Bronchial epithelial cell (primary cell): ENCODE data around the gene GLRA2. TPM values are rescaled to one million over a fixed set of nuclear protein-coding genes. Genes with fewer than 3 reads are reported as not detected.
"Not testable (repeated sequence)": the region's sequence is repeated elsewhere in the genome, so short reads cannot be mapped to it uniquely, and the experiment has no call there.

Experiments used
- DNase-seq: peaks from one replicate; pipeline ENCODE4 v3.0.0-alpha.2; 2010; ENCODE audit warnings: low read depth
- FAIRE-seq: peaks from 2 replicates; lab custom pipeline; 2011; peaks lifted over from hg19 to GRCh38; lab: Jason Lieb, UNC
- H3K27me3 ChIP-seq: 2 replicates; pipeline ENCODE4 v1.5.1; 2011; ENCODE audit warnings: low read length; ENCODE audit not compliant: control insufficient read depth, insufficient read depth
- H3K36me3 ChIP-seq: 2 replicates; pipeline ENCODE4 v1.5.1; 2011; ENCODE audit warnings: low read length; ENCODE audit not compliant: control insufficient read depth, insufficient read depth
- H3K4me3 ChIP-seq: 2 replicates; pipeline ENCODE4 v1.5.1; 2011; ENCODE audit warnings: mild to moderate bottlenecking, low read depth, low read length, control low read depth
- total RNA-seq: library from RNA; depleted of rRNA; stranded (reverse); fragments of >200 nt; gene quantifications from 2 replicates; pipeline ENCODE4 v1.2.1, GENCODE V29; 2014
- TF ChIP-seq, protein P1 (sequence below): IDR thresholded peaks from 2 replicates; pipeline ENCODE4 v1.5.1; 2011; ENCODE audit warnings: mild to moderate bottlenecking, moderate library complexity, low read length, control low read depth, inconsistent platforms; ENCODE audit not compliant: insufficient read depth, severe bottlenecking

The GLRA2 gene
- total RNA-seq, 1 donor from 2014 or later: not detected

DNA sequence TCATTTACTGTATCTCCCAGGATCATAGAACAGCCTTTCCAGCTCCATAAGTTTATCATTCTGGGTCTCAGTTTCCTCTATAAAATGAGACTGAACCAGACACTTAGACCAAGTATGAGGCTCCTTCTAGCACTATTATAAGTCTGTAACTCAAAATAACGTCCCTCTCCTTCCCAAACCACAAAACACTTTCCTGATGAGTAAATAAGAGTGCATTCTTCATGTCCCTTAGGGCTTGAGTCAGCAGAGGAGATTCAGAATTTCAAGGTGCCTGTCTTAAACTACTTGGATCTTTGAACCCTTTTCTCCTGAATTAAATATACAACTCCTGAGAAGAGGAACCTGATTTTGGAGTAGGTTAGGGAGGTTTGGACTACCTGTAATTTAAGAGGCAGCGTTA lies 62.6 kb downstream of the GLRA2 start:
- TF ChIP-seq, protein P1, sequence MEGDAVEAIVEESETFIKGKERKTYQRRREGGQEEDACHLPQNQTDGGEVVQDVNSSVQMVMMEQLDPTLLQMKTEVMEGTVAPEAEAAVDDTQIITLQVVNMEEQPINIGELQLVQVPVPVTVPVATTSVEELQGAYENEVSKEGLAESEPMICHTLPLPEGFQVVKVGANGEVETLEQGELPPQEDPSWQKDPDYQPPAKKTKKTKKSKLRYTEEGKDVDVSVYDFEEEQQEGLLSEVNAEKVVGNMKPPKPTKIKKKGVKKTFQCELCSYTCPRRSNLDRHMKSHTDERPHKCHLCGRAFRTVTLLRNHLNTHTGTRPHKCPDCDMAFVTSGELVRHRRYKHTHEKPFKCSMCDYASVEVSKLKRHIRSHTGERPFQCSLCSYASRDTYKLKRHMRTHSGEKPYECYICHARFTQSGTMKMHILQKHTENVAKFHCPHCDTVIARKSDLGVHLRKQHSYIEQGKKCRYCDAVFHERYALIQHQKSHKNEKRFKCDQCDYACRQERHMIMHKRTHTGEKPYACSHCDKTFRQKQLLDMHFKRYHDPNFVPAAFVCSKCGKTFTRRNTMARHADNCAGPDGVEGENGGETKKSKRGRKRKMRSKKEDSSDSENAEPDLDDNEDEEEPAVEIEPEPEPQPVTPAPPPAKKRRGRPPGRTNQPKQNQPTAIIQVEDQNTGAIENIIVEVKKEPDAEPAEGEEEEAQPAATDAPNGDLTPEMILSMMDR: no peak
- no peak for FAIRE-seq
- no peak overlapping the region for H3K4me3 ChIP-seq

DNA sequence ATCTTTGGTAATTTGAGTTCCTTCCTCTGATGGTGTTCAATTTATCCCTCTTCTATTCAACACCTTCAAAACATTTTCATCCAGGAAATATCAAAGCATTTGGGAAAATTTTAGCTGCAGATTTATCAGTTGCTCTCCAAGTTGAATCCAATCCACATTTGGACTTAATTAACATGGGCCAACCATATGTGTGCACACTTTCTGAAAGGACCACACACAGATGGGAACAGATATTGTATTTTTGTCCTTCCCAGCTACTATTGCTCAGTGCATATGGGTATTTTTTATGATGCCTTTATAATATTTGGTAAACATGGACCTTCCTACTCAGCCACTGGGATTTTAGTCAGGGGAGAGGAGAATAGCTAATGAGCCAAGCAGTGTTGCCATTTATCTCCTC lies 65.2 kb downstream of the GLRA2 start:
- TF ChIP-seq, protein P1: no peak
- Histone ChIP-seq H3K4me3 (no peak overlapping the region), H3K36me3 (no peaks in the 10 kb centered on the region), H3K27me3 (no peaks in the 10 kb centered on the region)
- DNase-seq: no peak
- no peak for FAIRE-seq

More for the DNA sequence above, 62.6 kb downstream of the GLRA2 start:
- DNase-seq: peak; percentile 0
- Histone ChIP-seq H3K36me3 (no peaks in the 10 kb centered on the region), H3K27me3 (no peaks in the 10 kb centered on the region)

DNA sequence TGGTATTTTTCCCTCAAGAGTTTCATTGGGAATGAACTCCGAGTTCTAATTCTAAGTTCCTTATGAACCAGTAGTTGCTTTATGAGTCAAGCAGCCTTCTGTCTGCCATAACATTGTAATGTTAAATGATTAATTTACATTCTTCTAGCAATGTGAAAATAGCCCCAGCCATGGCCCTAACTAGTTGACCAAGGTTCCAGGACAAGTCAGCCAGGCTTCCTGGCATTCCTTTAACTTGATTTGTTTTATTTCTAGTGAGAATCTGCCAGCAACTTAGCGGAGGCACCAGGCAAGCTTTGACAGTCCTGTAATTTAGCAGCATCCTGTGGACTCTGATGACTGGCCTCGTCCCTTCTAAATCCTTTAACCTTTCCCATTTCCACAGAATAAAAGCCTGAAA lies 69.0 kb downstream of the GLRA2 start:
- Histone ChIP-seq H3K4me3 (no peak overlapping the region), H3K27me3 (no peaks in the 10 kb centered on the region), H3K36me3 (no peaks in the 10 kb centered on the region)
- TF ChIP-seq, protein P1: no peak
- FAIRE-seq (no peak), DNase-seq (no peak)

DNA sequence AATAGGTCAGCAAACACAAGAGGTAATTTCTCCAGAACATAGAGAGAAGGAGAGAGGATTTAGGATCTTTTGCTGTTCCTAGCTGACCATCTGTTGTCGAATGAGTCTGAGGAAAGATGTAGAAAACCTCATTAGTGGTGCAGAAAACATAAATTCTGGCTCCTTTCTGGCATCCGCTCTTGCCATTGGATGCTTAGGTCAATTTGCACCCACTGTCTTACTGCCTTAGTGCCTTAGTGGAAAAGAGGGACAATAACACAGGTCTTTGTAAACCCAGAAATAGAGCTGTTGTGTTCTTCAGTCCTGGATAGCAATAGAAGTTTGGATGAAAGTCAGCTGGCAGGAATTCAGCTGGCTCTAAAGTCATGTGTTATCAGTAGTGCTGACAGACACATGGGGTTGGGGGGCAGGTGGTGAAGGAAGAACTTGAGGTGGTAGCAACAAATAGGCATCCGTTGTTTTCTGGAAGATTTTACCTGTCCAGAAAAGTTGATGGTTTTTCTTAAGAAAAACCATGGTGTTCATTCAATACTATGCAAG lies 78.2 kb downstream of the GLRA2 start:
- H3K36me3 ChIP-seq: no peaks in the 10 kb centered on the region
- H3K27me3 ChIP-seq: no peaks in the 10 kb centered on the region
- H3K4me3 ChIP-seq: no peak overlapping the region
- TF ChIP-seq, protein P1: no peak
- DNase-seq: no peak
- FAIRE-seq: no peak

DNA sequence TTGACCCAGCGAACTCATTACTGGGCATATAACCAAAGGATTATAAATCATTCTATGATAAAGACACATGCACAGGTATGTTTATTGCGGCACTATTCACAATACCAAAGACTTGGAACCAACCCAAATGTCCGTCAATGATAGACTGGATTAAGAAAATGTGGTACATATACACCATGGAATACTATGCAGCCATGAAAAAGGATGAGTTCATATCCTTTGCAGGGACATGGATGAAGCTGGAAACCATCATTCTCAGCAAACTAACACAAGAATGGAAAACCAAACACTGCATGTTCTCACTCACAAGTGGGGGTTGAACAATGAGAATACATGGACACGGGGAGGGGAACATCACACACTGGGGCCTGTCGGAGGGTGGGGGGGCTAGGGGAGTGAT lies 83.1 kb downstream of the GLRA2 start:
- FAIRE-seq, DNase-seq, H3K4me3 ChIP-seq, H3K36me3 ChIP-seq, H3K27me3 ChIP-seq: not testable (repeated sequence)

DNA sequence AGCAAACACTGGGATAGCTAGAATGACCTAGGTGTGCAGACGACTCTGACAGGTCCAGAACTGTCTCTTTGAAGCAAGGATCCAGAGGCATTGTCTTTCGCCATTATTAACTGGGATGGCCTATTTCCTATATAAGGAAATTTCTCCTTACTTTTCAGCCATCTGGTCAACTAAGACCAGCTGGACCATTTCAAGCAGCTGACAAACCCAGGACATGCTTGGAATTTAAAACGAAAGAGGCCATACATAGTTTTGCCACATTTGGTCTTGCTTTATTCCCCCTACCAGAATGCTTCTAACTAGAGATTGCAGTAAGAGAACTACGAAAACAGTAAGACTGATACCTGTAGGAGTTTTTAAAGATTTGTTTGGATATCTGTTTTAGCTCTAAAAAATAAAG lies 87.0 kb downstream of the GLRA2 start:
- Histone ChIP-seq H3K36me3 (no peaks in the 10 kb centered on the region), H3K27me3 (no peaks in the 10 kb centered on the region), H3K4me3 (no peak overlapping the region)
- DNase-seq (no peak), FAIRE-seq (no peak)
- TF ChIP-seq, protein P1: no peak
